Heart left ventricle (tissue), 13 donors: ENCODE measurements around the gene FOXK1.

Experiments
- CTCF ChIP-seq, 12 donors: fragments of 200-600 bp; sonication (generic) in 4 of 12; IDR thresholded peaks; one replicate each; pipeline versions ENCODE4 v1.5.0 to v1.8.0; 2018 to 2022; ENCODE audit warnings: antibody characterized with exemption in 12 of 12, mild to moderate bottlenecking in 5 of 12
- POLR2A ChIP-seq, 2 donors: fragments of 450-650 bp; IDR thresholded peaks; one replicate each; pipeline ENCODE4 v1.6.1; 2017; ENCODE audit warnings: antibody characterized with exemption in 2 of 2, mild to moderate bottlenecking in 2 of 2, moderate library complexity in 2 of 2
- donor health status: ischemic (EF 13 %, LVEDD 7.1; RV severe dilation, severe dysfunction).
- donor health status: DM: no; HTN: yes; CAD: no.
- donor health status: DM: no; HTN: no; CAD: no.
- donor health status: ischemic (EF 25% LVEDD 6.9; RV normal size, moderate dysfunction).
- donor health status: ischemic (EF 25% LVEDD 5.7; RV mildly dilated, moderate dysfunction).
- donor health status: ischemic (EF 35%, LVEDD 5.7; RV mildly dilated, moderate dysfunction).
- donor health status: nonischemic (EF 11% LVEDD 7.7; RV severe dilation, severe dysfunction).
- donor health status: DM: yes; HTN: yes; CAD: no.
- donor health status: PGD.
- donor health status: ischemic (EF 29% LVEDD 5.4; RV normal size, mild dysfunction).
- donor health status: nonischemic (EF 23%, LVEDD 6.1; RV moderate dilation, normal function).

- TF ChIP-seq CTCF (IDR thresholded peaks at IDR 0.05) (no peak), POLR2A (IDR thresholded peaks at IDR 0.05) (no peak)
These were observed 14.2 kb upstream of the FOXK1 start for GRCh38 chr7:4667776-4668509.
